Upper lobe of right lung (tissue), 1 donor: Measurements from ENCODE around the gene TTC3. TPM values are rescaled to one million over a fixed set of nuclear protein-coding genes. Genes with fewer than 3 reads are reported as not detected.
"Not testable (repeated sequence)": the region's sequence is repeated elsewhere in the genome, so short reads cannot be mapped to it uniquely, and the experiment has no call there.

Experiments
- ATAC-seq: fragments of 200-7000 bp; cut with Tn5 transposase; one replicate; pipeline ENCODE4 v1.9.1; 2020; ENCODE audit warnings: mild to moderate bottlenecking, moderate library complexity
- DNase-seq: peaks from one replicate; pipeline ENCODE4 v3.0.0-alpha.2; 2020
- H3K27ac ChIP-seq: fragments of 200-600 bp; one replicate; pipeline ENCODE4 v1.8.0; 2022
- H3K27me3 ChIP-seq: fragments of 200-600 bp; one replicate; pipeline ENCODE4 v1.8.0; 2022; ENCODE audit warnings: mild to moderate bottlenecking
- H3K36me3 ChIP-seq: fragments of 200-600 bp; one replicate; pipeline ENCODE4 v1.8.0; 2022
- H3K4me1 ChIP-seq: fragments of 200-600 bp; one replicate; pipeline ENCODE4 v1.8.0; 2022
- H3K4me3 ChIP-seq: fragments of 200-600 bp; one replicate; pipeline ENCODE4 v1.8.0; 2022; ENCODE audit warnings: mild to moderate bottlenecking
- H3K9me3 ChIP-seq: fragments of 200-600 bp; one replicate; pipeline ENCODE4 v1.8.0; 2022
- intact Hi-C: fragments of 100-400 bp; cut with DNase I; formaldehyde crosslinking; loops from one replicate; pipeline ENCODE4 v1.11.0; 2022
- total RNA-seq: library from RNA; stranded (reverse); fragmentation: NEBNext Ultra II Directional; extraction: Animal tissue kit (Norgen Biotek cat#: 25700); gene quantifications from one replicate; pipeline ENCODE4 v1.2.1, GENCODE V29; 2021
- TF ChIP-seq, protein P1 (sequence below): fragments of 200-600 bp; IDR thresholded peaks from one replicate; pipeline ENCODE4 v1.8.0; 2022; ENCODE audit warnings: antibody characterized with exemption
- donor health status: DM: no; HTN: yes; CAD: no; lungs with severe emphysema.

TTC3 gene
- total RNA-seq, 1 donor from 2014 or later, result 99.0 TPM

- TF ChIP-seq, protein P1, sequence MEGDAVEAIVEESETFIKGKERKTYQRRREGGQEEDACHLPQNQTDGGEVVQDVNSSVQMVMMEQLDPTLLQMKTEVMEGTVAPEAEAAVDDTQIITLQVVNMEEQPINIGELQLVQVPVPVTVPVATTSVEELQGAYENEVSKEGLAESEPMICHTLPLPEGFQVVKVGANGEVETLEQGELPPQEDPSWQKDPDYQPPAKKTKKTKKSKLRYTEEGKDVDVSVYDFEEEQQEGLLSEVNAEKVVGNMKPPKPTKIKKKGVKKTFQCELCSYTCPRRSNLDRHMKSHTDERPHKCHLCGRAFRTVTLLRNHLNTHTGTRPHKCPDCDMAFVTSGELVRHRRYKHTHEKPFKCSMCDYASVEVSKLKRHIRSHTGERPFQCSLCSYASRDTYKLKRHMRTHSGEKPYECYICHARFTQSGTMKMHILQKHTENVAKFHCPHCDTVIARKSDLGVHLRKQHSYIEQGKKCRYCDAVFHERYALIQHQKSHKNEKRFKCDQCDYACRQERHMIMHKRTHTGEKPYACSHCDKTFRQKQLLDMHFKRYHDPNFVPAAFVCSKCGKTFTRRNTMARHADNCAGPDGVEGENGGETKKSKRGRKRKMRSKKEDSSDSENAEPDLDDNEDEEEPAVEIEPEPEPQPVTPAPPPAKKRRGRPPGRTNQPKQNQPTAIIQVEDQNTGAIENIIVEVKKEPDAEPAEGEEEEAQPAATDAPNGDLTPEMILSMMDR, result no peak
- Histone ChIP-seq H3K27me3 (no peaks in the 10 kb centered on the region), H3K27ac (no peak overlapping the region), H3K9me3 (no peaks in the 10 kb centered on the region), H3K4me3 (no peak overlapping the region), H3K4me1 (peaks cover 4% of the 10 kb centered on the region), H3K36me3 (no peaks in the 10 kb centered on the region)
- DNase-seq, result no peak
- intact Hi-C loops, result no loop called here
- no peak for ATAC-seq
Measured at GRCh38 chr21:37041706-37042271, 31.3 kb upstream of the TTC3 start.

- TF ChIP-seq, protein P1, result no peak
- H3K4me3 ChIP-seq, result no peak overlapping the region
- intact Hi-C loops, result no loop called here
- DNase-seq (no peak), ATAC-seq (no peak)
- H3K27ac ChIP-seq, result no peak overlapping the region
- H3K36me3 ChIP-seq, result no peaks in the 10 kb centered on the region
- H3K9me3 ChIP-seq, result no peaks in the 10 kb centered on the region
- H3K27me3 ChIP-seq, result no peaks in the 10 kb centered on the region
- H3K4me1 ChIP-seq, result peaks cover 4% of the 10 kb centered on the region
Measured at GRCh38 chr21:37043818-37044217, 29.2 kb upstream of the TTC3 start.

GRCh38 chr21:37044643-37045042, 28.4 kb upstream of the TTC3 start:
- no peaks in the 10 kb centered on the region for H3K9me3 ChIP-seq
- TF ChIP-seq, protein P1, result no peak
- ATAC-seq (no peak), DNase-seq (no peak)
- H3K27ac ChIP-seq, result no peak overlapping the region
- peaks cover 4% of the 10 kb centered on the region for H3K4me1 ChIP-seq
- intact Hi-C loops, result no loop called here
- no peaks in the 10 kb centered on the region for H3K27me3 ChIP-seq
- no peak overlapping the region for H3K4me3 ChIP-seq
- H3K36me3 ChIP-seq, result no peaks in the 10 kb centered on the region

DNA sequence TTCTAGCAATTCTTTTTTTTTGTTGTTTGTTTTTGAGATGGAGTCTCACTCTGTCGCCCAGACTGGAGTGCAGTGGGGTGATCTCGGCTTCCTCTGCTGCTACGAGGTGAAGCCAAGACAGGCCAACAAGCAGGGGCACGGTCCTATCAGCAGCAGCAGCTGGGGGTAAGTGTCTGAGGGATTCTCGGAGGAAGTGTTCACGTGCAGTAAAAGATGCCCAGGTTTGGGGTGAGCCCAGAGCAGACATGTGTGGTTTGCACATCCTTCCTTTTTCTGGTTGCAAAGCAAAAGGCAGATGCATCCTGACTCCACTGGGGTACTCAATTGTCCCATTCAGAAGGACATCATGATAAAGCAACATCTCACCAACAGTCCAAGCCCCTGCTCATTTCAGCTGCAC, 27.9 kb upstream of the TTC3 start:
- Histone ChIP-seq H3K36me3 (no peaks in the 10 kb centered on the region), H3K27me3 (no peaks in the 10 kb centered on the region), H3K27ac (no peak overlapping the region), H3K4me1 (peaks cover 4% of the 10 kb centered on the region), H3K9me3 (no peaks in the 10 kb centered on the region), H3K4me3 (no peak overlapping the region)
- ATAC-seq (no peak), DNase-seq (no peak)
- intact Hi-C loops, result no loop called here
- TF ChIP-seq, protein P1, result no peak

GRCh38 chr21:37045556-37045955, 27.5 kb upstream of the TTC3 start:
- TF ChIP-seq, protein P1, result no peak
- H3K36me3 ChIP-seq, result no peaks in the 10 kb centered on the region
- intact Hi-C loops, result no loop called here
- H3K9me3 ChIP-seq, result no peaks in the 10 kb centered on the region
- ATAC-seq (no peak), DNase-seq (no peak)
- no peaks in the 10 kb centered on the region for H3K27me3 ChIP-seq
- no peak overlapping the region for H3K27ac ChIP-seq
- no peak overlapping the region for H3K4me3 ChIP-seq
- H3K4me1 ChIP-seq, result peaks cover 4% of the 10 kb centered on the region

GRCh38 chr21:37047079-37047478, 26.0 kb upstream of the TTC3 start:
- Histone ChIP-seq H3K27ac (no peak overlapping the region), H3K27me3 (no peaks in the 10 kb centered on the region), H3K36me3 (no peaks in the 10 kb centered on the region), H3K9me3 (no peaks in the 10 kb centered on the region), H3K4me3 (no peak overlapping the region), H3K4me1 (peaks cover 4% of the 10 kb centered on the region)
- intact Hi-C loops, result no loop called here
- no peak for ATAC-seq
- no peak for DNase-seq
- TF ChIP-seq, protein P1, result no peak

GRCh38 chr21:37049741-37050140, 23.3 kb upstream of the TTC3 start:
- H3K4me1 ChIP-seq, H3K9me3 ChIP-seq, H3K36me3 ChIP-seq, H3K27me3 ChIP-seq, intact Hi-C loops, DNase-seq, ATAC-seq, H3K4me3 ChIP-seq, H3K27ac ChIP-seq: not testable (repeated sequence)
